Mesenchymal stem cell (in vitro differentiated cells and primary cell): ENCODE measurements around the gene TDRD7.

ENCODE experiments used
- DNase-seq: peaks from one replicate; pipeline ENCODE4 v3.0.0-alpha.2; 2013
- H2AFZ ChIP-seq: one replicate; pipeline ENCODE4 v1.6.1; 2013; ENCODE audit warnings: low read depth, mild to moderate bottlenecking, control low read depth, inconsistent platforms, low read length, moderate library complexity
- H2AK5ac ChIP-seq: 2 replicates; pipeline ENCODE4 v1.6.1; 2013; ENCODE audit warnings: low read length, moderate library complexity, mild to moderate bottlenecking, inconsistent platforms; ENCODE audit not compliant: severe bottlenecking
- H2BK120ac ChIP-seq: one replicate; pipeline ENCODE4 v1.6.1; 2013; ENCODE audit warnings: low read depth, mild to moderate bottlenecking, inconsistent platforms, low read length, moderate library complexity
- H2BK12ac ChIP-seq, 2 experiments: one replicate each; pipeline ENCODE4 v1.6.1; 2013; ENCODE audit warnings: inconsistent platforms in 2 of 2, low read length in 2 of 2, mild to moderate bottlenecking in 2 of 2, moderate library complexity in 2 of 2, control low read depth in 1 of 2
- H2BK15ac ChIP-seq: one replicate; pipeline ENCODE4 v1.6.1; 2013; ENCODE audit warnings: mild to moderate bottlenecking, low read depth, inconsistent platforms; ENCODE audit not compliant: poor library complexity, severe bottlenecking
- H2BK5ac ChIP-seq: 2 replicates; pipeline ENCODE4 v1.6.1; 2013; ENCODE audit warnings: low read depth, mild to moderate bottlenecking, low read length, control low read depth, inconsistent platforms; ENCODE audit not compliant: poor library complexity, severe bottlenecking
- H3K14ac ChIP-seq, 2 experiments: one replicate each; pipeline ENCODE4 v1.6.1; 2013; ENCODE audit warnings: inconsistent platforms in 2 of 2, low read length in 2 of 2, control low read depth in 1 of 2, mild to moderate bottlenecking in 1 of 2, moderate library complexity in 1 of 2
- H3K18ac ChIP-seq, 2 experiments: one replicate each; pipeline ENCODE4 v1.6.1; 2013; ENCODE audit warnings: inconsistent platforms in 2 of 2, low read length in 2 of 2, control low read depth in 1 of 2, low read depth in 1 of 2, mild to moderate bottlenecking in 1 of 2
- H3K23ac ChIP-seq, 2 experiments: one replicate each; pipeline ENCODE4 v1.6.1; 2013; ENCODE audit warnings: inconsistent platforms in 2 of 2, low read length in 2 of 2, mild to moderate bottlenecking in 2 of 2, moderate library complexity in 2 of 2, control low read depth in 1 of 2
- H3K27ac ChIP-seq: 2 replicates; pipeline ENCODE4 v1.5.1; 2013; ENCODE audit warnings: mild to moderate bottlenecking, moderate library complexity, low read length, control low read depth, inconsistent platforms; ENCODE audit not compliant: poor library complexity, severe bottlenecking
- H3K27me3 ChIP-seq, 2 experiments: 2 replicates each; pipeline versions ENCODE4 v1.6.1 to v1.7.0; 2013; ENCODE audit warnings: low read length in 2 of 2, mild to moderate bottlenecking in 2 of 2, moderate library complexity in 2 of 2, control low read depth in 1 of 2, inconsistent platforms in 1 of 2; ENCODE audit not compliant: control insufficient read depth in 1 of 2, insufficient read depth in 1 of 2
- H3K36me3 ChIP-seq, 2 experiments: 2 replicates each; pipeline versions ENCODE4 v1.6.1 to v1.7.0; 2013; ENCODE audit warnings: low read length in 2 of 2, control low read depth in 1 of 2, inconsistent platforms in 1 of 2, low read depth in 1 of 2, mild to moderate bottlenecking in 1 of 2; ENCODE audit not compliant: insufficient read depth in 2 of 2, control insufficient read depth in 1 of 2
- H3K4ac ChIP-seq, 2 experiments: one replicate each; pipeline ENCODE4 v1.6.1; 2013; ENCODE audit warnings: inconsistent platforms in 2 of 2, low read length in 2 of 2, mild to moderate bottlenecking in 2 of 2, moderate library complexity in 2 of 2, control low read depth in 1 of 2, low read depth in 1 of 2
- H3K4me1 ChIP-seq: 2 replicates; pipeline ENCODE4 v1.6.1; 2013; ENCODE audit warnings: low read depth, low read length, control low read depth; ENCODE audit not compliant: control insufficient read depth, insufficient read depth
- H3K4me2 ChIP-seq: 2 replicates; pipeline ENCODE4 v1.6.1; 2013; ENCODE audit warnings: low read length, mild to moderate bottlenecking, inconsistent platforms; ENCODE audit not compliant: poor library complexity, severe bottlenecking
- H3K4me3 ChIP-seq, 2 experiments: 2 replicates each; pipeline versions ENCODE4 v1.5.1 to v1.7.0; 2013; ENCODE audit warnings: low read length in 2 of 2, mild to moderate bottlenecking in 2 of 2, control low read depth in 1 of 2, low read depth in 1 of 2; ENCODE audit not compliant: insufficient read depth in 1 of 2
- H3K79me1 ChIP-seq: replicated peaks from 2 replicates; pipeline ENCODE4 v1.6.1; 2013; ENCODE audit warnings: mild to moderate bottlenecking, control low read depth, low read length, inconsistent platforms; ENCODE audit not compliant: poor library complexity, severe bottlenecking
- H3K9ac ChIP-seq: 2 replicates; pipeline ENCODE4 v1.7.0; 2013; ENCODE audit warnings: mild to moderate bottlenecking, low read length, moderate library complexity
- H3K9me3 ChIP-seq: 2 replicates; pipeline ENCODE4 v1.7.0; 2013; ENCODE audit warnings: mild to moderate bottlenecking, low read length; ENCODE audit not compliant: control insufficient read depth
- H4K8ac ChIP-seq: one replicate; pipeline ENCODE4 v1.6.1; 2013; ENCODE audit warnings: inconsistent platforms, mild to moderate bottlenecking, low read length, moderate library complexity
- H4K91ac ChIP-seq: one replicate; pipeline ENCODE4 v1.6.1; 2013; ENCODE audit warnings: mild to moderate bottlenecking, low read length, inconsistent platforms
- WGBS: methylation state at CpG from one replicate; pipeline ENCODE4 v1.1.7; 2013; ENCODE audit warnings: mixed read lengths; 5-methylcytosine and 5-hydroxymethylcytosine counted together

TDRD7 gene

DNA sequence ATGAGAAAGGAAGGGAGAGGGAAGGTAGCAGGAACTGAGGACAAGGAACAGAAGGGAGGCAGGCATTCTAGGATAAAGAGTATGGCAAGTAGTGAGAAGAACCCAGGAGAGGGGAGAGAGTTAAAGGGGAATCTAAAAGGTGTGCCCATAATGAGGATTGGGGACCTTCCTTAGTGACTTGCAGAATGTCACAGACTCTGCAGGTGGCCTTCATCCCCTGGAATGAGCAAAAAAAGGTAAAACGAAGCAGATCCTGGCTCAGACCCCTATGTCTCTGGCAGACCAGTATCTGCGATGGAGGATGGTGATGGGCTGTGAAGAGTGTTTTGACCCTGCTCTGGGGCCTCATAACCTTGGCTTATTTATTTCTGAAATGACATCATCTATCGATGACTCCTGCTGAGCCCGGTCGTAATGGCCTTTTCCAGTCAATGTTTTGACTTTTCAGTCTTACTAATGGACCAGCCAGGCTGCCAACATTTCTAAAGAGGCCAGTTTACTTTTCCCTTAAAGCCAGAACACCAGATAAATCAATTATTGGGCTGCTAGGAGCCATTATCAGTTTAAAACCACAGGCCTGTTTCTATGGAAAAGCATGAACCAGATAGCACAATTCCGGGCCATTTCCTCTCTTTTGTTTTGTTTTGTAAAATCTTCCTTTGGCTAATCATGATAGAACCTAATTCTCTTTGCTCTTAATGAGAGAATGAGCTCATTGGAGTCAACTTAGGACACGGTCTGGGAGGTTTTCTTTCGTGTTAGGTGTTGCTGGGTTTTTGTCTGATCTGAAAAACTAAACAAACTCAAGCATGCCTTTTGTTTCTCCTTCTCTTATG lies 92.7 kb downstream of the TDRD7 start:
- Histone ChIP-seq H3K79me1 (no peaks in the 10 kb centered on the region), H3K4ac (no peak overlapping the region), H3K23ac (no peak overlapping the region), H3K4me1 (peaks cover 19% of the 10 kb centered on the region), H3K27me3 (peaks cover 39 to 50% of the 10 kb centered on the region in 2 experiments), H3K27ac (no peak overlapping the region), H3K9me3 (no peaks in the 10 kb centered on the region), H2AK5ac (no peak overlapping the region), H4K8ac (no peak overlapping the region), H2BK12ac (no peak overlapping the region), H2BK5ac (no peak overlapping the region), H4K91ac (no peak overlapping the region), H3K4me2 (no peak overlapping the region), H2AFZ (no peak overlapping the region), H2BK120ac (no peak overlapping the region), H3K36me3 (no peaks in the 10 kb centered on the region), H2BK15ac (no peak overlapping the region), H3K9ac (peak overlapping the region; percentile 61), H3K14ac (no peak overlapping the region), H3K18ac (no peak overlapping the region), H3K4me3 (no peak overlapping the region)
- peak; percentile 50 for DNase-seq
- WGBS: 26% methylated on average over 6 of the region's 8 CpGs

DNA sequence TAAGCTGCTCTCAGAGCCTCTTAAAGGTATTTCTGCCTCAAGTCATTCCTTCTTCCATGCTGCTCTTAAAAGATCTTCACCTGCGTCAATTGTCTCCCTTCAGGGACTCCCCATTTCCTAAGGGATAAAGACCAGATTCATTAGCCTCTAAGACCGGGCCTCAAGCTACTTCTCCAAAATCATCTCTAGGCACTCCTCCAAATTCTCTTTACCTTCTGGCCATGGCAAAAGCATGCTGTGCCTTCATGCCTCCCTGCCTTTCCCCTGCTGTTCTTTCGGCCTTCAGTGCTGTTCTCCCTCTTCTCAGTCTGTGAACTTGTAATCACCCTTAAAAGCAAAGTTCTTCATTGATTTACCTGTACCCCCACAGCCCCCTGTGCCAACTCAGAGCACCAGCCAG lies 93.9 kb downstream of the TDRD7 start:
- H2BK12ac ChIP-seq: no peak overlapping the region
- H2BK5ac ChIP-seq: no peak overlapping the region
- H2BK15ac ChIP-seq: no peak overlapping the region
- 86% methylated on average over 3 of the region's 3 CpGs for WGBS
- H2AK5ac ChIP-seq: no peak overlapping the region
- H3K79me1 ChIP-seq: no peaks in the 10 kb centered on the region
- no peak overlapping the region for H2BK120ac ChIP-seq
- H3K36me3 ChIP-seq: no peaks in the 10 kb centered on the region
- peaks cover 26 to 45% of the 10 kb centered on the region in 2 experiments for H3K27me3 ChIP-seq
- H4K8ac ChIP-seq: no peak overlapping the region
- H3K14ac ChIP-seq: no peak overlapping the region
- no peak overlapping the region for H3K4me2 ChIP-seq
- H3K4me3 ChIP-seq: no peak overlapping the region
- no peaks in the 10 kb centered on the region for H3K9me3 ChIP-seq
- no peak overlapping the region for H3K4ac ChIP-seq
- no peak overlapping the region for H3K27ac ChIP-seq
- H3K4me1 ChIP-seq: peaks cover 21% of the 10 kb centered on the region
- H2AFZ ChIP-seq: no peak overlapping the region
- H3K9ac ChIP-seq: no peak overlapping the region
- no peak for DNase-seq
- H4K91ac ChIP-seq: no peak overlapping the region
- no peak overlapping the region for H3K18ac ChIP-seq
- H3K23ac ChIP-seq: no peak overlapping the region

- Histone ChIP-seq H2AFZ (no peak overlapping the region), H3K18ac (no peak overlapping the region), H2AK5ac (no peak overlapping the region), H3K23ac (no peak overlapping the region), H3K36me3 (no peaks in the 10 kb centered on the region), H4K8ac (no peak overlapping the region), H3K79me1 (no peaks in the 10 kb centered on the region), H3K4me2 (no peak overlapping the region), H3K27me3 (peaks cover 25 to 45% of the 10 kb centered on the region in 2 experiments), H2BK5ac (no peak overlapping the region), H3K4me1 (peaks cover 20% of the 10 kb centered on the region), H3K9ac (no peak overlapping the region), H3K9me3 (no peaks in the 10 kb centered on the region), H3K27ac (no peak overlapping the region), H3K4me3 (no peak overlapping the region), H2BK15ac (no peak overlapping the region), H3K4ac (no peak overlapping the region), H2BK120ac (no peak overlapping the region), H3K14ac (no peak overlapping the region), H2BK12ac (no peak overlapping the region), H4K91ac (no peak overlapping the region)
- no peak for DNase-seq
- WGBS: 91% methylated on average over 2 of the region's 4 CpGs
Measured at GRCh38 chr9:97506306-97506705, 94.4 kb downstream of the TDRD7 start.

DNA sequence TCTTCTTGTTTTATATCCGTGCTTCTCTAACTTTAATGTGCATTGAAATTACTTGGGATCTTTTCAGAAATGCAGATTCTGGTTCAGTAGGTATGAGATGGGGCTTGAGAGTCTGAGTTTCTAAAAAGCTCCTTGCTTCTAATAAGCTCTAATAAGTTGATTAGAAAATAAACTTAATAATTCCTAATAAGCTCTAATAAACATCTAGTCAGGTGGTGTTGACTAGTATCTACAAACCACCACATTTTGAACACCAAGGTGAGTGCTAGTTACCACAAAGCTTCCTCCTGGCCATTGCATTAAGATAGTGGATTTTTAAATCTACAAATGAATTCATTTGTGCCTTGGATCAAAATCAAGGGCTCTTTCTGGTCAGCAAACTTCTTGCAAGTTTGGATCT lies 94.9 kb downstream of the TDRD7 start:
- H3K4me2 ChIP-seq: no peak overlapping the region
- no peak overlapping the region for H2AFZ ChIP-seq
- no peak overlapping the region for H3K4me3 ChIP-seq
- no peak overlapping the region for H2BK15ac ChIP-seq
- no peak overlapping the region for H3K4ac ChIP-seq
- no peak overlapping the region for H4K8ac ChIP-seq
- no peaks in the 10 kb centered on the region for H3K9me3 ChIP-seq
- no peak overlapping the region for H3K23ac ChIP-seq
- peaks cover 21% of the 10 kb centered on the region for H3K4me1 ChIP-seq
- no peaks in the 10 kb centered on the region for H3K36me3 ChIP-seq
- no peak overlapping the region for H4K91ac ChIP-seq
- no peak overlapping the region for H2AK5ac ChIP-seq
- H2BK120ac ChIP-seq: no peak overlapping the region
- peaks cover 25 to 45% of the 10 kb centered on the region in 2 experiments for H3K27me3 ChIP-seq
- no peak overlapping the region for H2BK5ac ChIP-seq
- no peak overlapping the region for H3K14ac ChIP-seq
- no peak overlapping the region for H3K18ac ChIP-seq
- WGBS: 90% methylated on average over 1 of the region's 1 CpG
- no peaks in the 10 kb centered on the region for H3K79me1 ChIP-seq
- no peak for DNase-seq
- no peak overlapping the region for H3K9ac ChIP-seq
- no peak overlapping the region for H2BK12ac ChIP-seq
- H3K27ac ChIP-seq: no peak overlapping the region
